GM19372 (cell line): ENCODE results near the gene HECTD4.

Experiments
- ATAC-seq: cut with Tn5 transposase; IDR thresholded peaks from one replicate; pipeline ENCODE4 v1.9.1; 2021; ENCODE audit warnings: mild to moderate bottlenecking, low read depth, moderate library complexity; ENCODE audit not compliant: unreplicated experiment

The HECTD4 gene

DNA sequence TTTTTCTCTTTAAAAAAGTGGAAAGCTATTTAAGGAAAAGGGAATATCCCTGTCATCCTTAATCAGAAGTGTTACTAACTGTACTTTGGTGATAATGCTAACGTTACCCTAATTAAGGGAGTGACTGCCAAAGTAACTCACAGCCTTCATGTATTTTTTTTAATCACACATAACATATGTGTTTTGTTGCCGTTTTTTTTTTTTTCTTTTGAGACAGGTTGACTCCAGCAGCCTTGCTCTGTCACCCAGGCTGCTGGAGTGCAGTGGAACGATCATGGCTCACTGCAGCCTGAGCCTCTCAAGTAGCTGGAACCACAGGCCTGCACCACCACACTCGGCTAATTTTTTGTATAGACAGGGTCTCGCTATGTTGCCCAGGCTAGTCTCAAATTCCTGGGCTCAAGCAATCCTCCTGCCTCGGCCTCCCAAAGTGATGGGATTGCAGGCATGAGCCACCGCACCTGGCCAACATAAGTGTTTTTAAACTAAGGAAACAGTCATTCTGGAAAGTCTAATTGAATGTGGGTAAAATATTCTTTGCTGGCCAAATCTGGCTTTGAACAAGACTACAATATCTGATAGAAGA lies 56.5 kb downstream of the HECTD4 start:
- no peak for ATAC-seq

- ATAC-seq: no peak
Observed at GRCh38 chr12:112325157-112325556, 57.1 kb downstream of the HECTD4 start.

GRCh38 chr12:112322882-112323547 lies 59.2 kb downstream of the HECTD4 start:
- no peak for ATAC-seq

- ATAC-seq: no peak
Observed at GRCh38 chr12:112322441-112322840, 59.8 kb downstream of the HECTD4 start.

GRCh38 chr12:112321245-112321644 lies 61.0 kb downstream of the HECTD4 start:
- no peak for ATAC-seq

DNA sequence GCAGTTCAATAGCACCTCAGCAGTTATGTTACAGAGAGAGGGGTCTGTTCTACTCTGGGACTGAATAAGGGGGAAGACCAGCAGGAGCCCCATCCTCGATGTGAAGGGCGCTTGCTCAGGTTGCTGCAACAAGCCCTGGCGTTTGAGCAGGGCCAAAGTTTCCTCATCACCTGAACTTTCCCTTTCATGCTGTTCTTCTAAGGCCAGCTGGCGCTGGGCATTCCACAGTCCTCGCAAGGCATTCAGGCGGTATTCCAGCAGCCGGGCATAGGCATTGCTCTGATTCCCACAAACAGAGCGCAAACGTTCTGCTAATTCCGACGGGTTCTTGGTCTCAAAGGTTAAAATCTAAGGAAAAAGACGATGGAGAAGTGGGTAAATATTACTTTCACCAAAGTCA lies 62.8 kb downstream of the HECTD4 start:
- no peak for ATAC-seq

- ATAC-seq: no peak
Observed at GRCh38 chr12:112317481-112317880, 64.8 kb downstream of the HECTD4 start.

DNA sequence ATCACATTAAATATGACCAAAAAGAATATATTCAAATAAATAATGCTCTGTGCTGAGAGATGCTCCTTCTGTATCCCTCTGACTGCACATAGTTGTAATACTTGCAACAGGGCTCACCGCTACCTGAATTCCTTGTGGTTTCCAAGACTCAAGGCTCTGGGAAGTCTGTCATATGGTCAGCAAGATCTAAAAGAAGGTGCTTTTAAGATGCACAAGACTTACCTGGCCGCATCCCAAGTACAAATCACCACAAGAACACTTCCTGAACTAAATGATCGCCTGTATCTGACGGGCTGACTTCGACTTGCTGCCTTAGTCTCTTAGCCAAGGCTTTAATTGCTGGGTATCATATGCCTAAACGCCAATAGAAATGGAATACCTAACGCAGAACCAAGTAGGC lies 67.2 kb downstream of the HECTD4 start:
- ATAC-seq: no peak

DNA sequence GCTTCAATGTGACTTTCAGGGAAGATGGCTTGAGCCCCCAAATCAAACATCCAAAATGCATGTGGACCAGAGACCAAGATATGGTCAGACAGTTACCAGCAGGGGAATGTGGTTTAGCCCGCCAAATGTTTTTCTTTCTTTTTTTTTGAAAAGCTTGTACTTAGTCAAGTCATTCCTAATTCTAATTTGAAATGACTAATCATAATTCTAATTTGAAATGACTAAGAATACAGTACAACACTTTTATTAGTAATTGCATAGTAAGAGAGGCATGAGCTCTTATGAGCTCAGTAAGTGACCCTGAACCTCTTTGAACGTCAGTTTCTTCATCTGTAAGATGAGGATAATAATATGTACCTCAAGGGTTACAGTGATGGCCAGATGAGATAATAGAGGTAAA lies 72.4 kb downstream of the HECTD4 start:
- no peak for ATAC-seq

DNA sequence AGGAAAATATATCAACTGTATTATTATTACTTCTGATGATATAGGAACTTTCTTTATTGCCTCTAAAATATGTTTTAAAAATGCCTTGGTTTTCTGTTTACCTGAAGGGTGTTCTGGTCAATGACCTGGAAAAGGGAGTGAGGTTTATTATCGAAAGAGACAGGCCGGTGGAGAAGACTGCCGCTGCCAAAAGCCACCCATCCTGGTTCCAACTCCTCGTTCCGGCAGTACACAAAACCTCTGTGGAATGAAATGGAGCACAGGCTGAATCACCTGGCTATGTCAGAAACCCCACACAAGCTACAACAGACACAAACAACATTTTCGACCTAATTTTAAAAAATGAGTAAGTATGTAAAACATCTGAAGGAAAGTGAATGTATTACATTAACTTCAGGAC lies 73.6 kb downstream of the HECTD4 start:
- no peak for ATAC-seq

DNA sequence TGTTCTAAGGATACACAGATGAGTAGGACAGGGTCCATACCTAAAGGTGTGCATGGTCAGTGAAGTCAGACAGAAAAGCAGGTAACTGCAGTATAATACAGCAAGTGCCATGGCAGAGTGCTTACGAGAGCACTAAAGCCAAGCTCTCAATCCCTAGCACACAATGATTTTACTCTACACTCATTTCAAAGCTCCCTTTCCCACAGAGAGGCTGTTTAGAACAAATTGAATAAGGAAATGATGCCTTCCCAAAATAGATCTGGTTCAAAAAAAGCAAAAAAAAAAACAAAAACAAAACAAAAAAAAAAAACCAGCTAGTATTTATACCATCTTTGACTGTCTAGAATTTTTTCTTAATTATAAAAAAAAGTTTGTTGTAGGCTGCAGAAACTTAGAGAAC lies 74.1 kb downstream of the HECTD4 start:
- no peak for ATAC-seq

- no peak for ATAC-seq
Observed at GRCh38 chr12:112307317-112308011, 74.8 kb downstream of the HECTD4 start.

DNA sequence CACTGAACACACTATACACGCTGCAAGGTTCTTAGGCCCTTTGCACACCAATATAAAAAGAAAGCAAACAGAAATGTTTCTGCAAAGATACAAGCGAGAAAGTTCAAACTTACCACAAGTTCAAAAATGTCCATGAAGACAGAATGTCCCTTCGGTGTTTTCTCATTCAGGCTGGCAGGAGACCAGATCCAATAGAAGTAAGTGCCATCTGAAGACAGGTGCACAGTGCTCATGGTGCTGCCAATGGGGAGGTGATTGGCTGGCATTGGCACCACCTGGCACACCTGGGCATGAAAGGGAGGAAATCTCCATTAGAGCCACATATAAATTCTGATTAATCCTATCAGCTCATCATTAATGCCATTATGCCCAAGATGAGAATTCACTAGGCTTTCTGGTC lies 76.3 kb downstream of the HECTD4 start:
- no peak for ATAC-seq

GRCh38 chr12:112304436-112304835 lies 77.8 kb downstream of the HECTD4 start:
- ATAC-seq: no peak

GRCh38 chr12:112303799-112304198 lies 78.4 kb downstream of the HECTD4 start:
- ATAC-seq: no peak

- ATAC-seq: peak; percentile 99
Observed at GRCh38 chr12:112303004-112303403, 79.2 kb downstream of the HECTD4 start.

DNA sequence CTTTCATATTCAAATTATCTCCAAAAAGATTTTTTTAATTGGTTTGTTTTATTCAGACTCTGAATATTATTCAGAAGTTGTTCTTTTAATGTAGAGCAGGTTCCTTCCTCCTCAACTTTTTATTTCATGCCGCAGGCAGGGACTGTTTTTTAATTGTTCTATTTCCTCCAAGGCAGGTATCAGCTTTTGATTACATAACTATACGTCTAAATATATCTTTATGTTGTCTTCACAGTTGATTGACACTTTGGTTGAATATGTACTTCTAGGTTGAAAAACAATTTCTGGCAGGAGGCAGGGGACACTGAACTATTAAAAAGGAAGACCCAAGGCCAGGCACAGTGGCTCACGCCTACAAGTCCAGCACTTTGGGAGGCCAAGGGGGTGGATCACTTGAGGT lies 82.5 kb downstream of the HECTD4 start:
- ATAC-seq: no peak

DNA sequence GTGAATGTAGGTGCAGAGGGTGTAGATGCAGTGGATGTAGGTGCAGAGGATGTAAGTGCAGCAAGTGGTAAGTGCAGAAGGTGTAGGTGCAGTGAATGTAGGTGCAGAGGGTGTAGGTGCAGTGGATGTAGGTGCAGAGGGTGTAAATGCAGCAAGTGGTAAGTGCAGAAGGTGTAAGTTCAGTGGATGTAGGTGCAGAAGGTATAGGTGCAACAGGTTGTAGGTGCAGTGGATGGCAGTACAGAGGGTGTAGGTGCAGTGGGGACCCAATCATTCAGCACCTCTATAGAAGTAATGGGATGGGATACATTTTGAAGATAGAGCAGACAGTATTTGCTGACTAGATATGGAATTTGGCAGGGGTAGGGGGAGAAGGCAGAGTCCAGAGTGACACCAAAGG lies 85.0 kb downstream of the HECTD4 start:
- no peak for ATAC-seq

- no peak for ATAC-seq
Observed at GRCh38 chr12:112296183-112296582, 86.0 kb downstream of the HECTD4 start.

DNA sequence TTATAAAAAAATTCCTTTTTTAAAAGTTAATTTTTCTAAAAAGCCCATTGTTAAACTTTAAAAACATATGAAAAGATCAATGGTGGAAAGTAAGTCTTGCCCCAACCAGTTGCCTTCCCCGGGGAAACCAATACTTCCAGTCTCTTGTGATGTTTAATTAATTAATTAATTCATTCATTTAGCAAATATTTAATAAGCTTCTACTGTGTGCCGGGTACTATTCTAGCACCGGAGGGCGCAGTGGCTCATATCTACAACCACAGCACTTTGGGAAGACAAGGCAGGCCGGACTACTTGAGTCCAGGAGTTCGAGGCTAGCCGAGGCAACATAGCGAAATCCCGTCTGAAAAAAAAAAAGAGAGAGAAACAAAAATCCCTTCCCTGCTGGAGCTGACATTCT lies 87.4 kb downstream of the HECTD4 start:
- ATAC-seq: no peak

DNA sequence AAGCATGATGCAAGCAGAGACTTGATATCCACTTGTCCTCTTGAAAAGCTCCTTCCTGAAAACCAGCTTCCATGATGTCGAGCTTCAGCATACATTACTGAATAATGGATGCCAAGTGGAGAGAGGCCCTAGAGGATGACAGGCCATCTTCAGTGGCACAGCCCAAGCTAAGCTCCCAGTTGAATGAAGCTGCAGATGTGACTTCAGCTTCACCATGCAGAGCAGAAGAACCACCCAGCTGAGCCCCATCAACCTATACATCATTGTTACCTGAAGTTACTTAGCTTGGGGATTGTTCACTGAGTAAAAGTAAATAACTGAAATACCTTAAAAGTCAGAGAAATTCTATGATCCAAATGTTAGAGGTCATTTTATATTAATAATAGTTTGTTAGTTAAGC lies 93.6 kb downstream of the HECTD4 start:
- ATAC-seq: no peak
